Panc1 (cell line): ENCODE data around the gene TRIM56. TPM values are rescaled to one million over a fixed set of nuclear protein-coding genes. Genes with fewer than 3 reads are reported as not detected.

ENCODE experiments used
- ATAC-seq: fragments of 200-7000 bp; cut with Tn5 transposase; 2 replicates; pipeline ENCODE4 v1.9.1; 2020; ENCODE audit warnings: mild to moderate bottlenecking, moderate library complexity
- BruUV-seq: library from RNA; stranded (reverse); fragments of 400-500 nt; replicated peaks from 2 replicates; lab custom pipeline; 2021; lab: Mats Ljungman, UMichigan
- CTCF ChIA-PET: fragments of 300-600 bp; sonication (Branson Sonifier 250); formaldehyde crosslinking; loops from one replicate; lab custom pipeline; 2022; ENCODE audit warnings: antibody characterized with exemption; lab: Charles Lee
- POLR2A ChIA-PET: fragments of 300-600 bp; sonication (Branson Sonifier 250); formaldehyde crosslinking; loops from one replicate; lab custom pipeline; 2022; ENCODE audit warnings: antibody characterized with exemption; lab: Charles Lee
- DNase-seq: peaks from one replicate; pipeline ENCODE4 v3.0.0-alpha.2; 2010; ENCODE audit warnings: low read depth, low spot score
- H3K27ac ChIP-seq: 2 replicates; pipeline ENCODE4 v1.5.1; 2011; ENCODE audit warnings: mild to moderate bottlenecking, low read length, inconsistent platforms
- H3K27me3 ChIP-seq: fragments of 200-500 bp; sonication (Bioruptor generic); 2 replicates; pipeline ENCODE4 v1.6.0; 2014; ENCODE audit warnings: low read length, inconsistent platforms; ENCODE audit not compliant: control insufficient read depth, insufficient read depth
- H3K36me3 ChIP-seq: fragments of 200-500 bp; sonication (Bioruptor generic); 2 replicates; pipeline ENCODE4 v1.5.1; 2014; ENCODE audit warnings: inconsistent platforms, mild to moderate bottlenecking, low read length, moderate library complexity; ENCODE audit not compliant: control insufficient read depth, insufficient read depth
- H3K4me1 ChIP-seq: 2 replicates; pipeline ENCODE4 v1.5.1; 2011; ENCODE audit warnings: inconsistent platforms, mild to moderate bottlenecking, low read length, moderate library complexity; ENCODE audit not compliant: control insufficient read depth, insufficient read depth
- H3K4me3 ChIP-seq, 2 experiments: 2 replicates each; pipeline ENCODE4 v1.5.1; 2011 to 2012; ENCODE audit warnings: low read depth in 2 of 2, low read length in 2 of 2, mild to moderate bottlenecking in 2 of 2, inconsistent platforms in 1 of 2, moderate library complexity in 1 of 2
- H3K9me3 ChIP-seq: fragments of 200-500 bp; sonication (Bioruptor generic); 2 replicates; pipeline ENCODE4 v1.5.1; 2014; ENCODE audit warnings: low read depth, mild to moderate bottlenecking, inconsistent platforms, low read length, moderate library complexity; ENCODE audit not compliant: control insufficient read depth, insufficient read depth
- CTCF ChIP-seq: fragments of 450-650 bp; IDR thresholded peaks from 2 replicates; pipeline ENCODE4 v1.5.1; 2017; ENCODE audit warnings: mild to moderate bottlenecking
- POLR2AphosphoS5 ChIP-seq: IDR thresholded peaks from 2 replicates; pipeline ENCODE4 v1.6.1; 2012; ENCODE audit warnings: mild to moderate bottlenecking, low read depth, low read length, moderate library complexity
- REST ChIP-seq, 2 experiments: IDR thresholded peaks; 2 replicates each; pipeline ENCODE4 v1.6.1; 2011 to 2012; ENCODE audit warnings: low read depth in 2 of 2, control low read depth in 1 of 2, low read length in 1 of 2, mild to moderate bottlenecking in 1 of 2, moderate library complexity in 1 of 2; ENCODE audit not compliant: insufficient read depth in 1 of 2
- SIN3A ChIP-seq: IDR thresholded peaks from 2 replicates; pipeline ENCODE4 v1.6.1; 2012; ENCODE audit warnings: low read depth, mild to moderate bottlenecking, low read length, moderate library complexity, borderline replicate concordance; ENCODE audit not compliant: insufficient read depth
- TCF7L2 ChIP-seq: IDR thresholded peaks from 2 replicates; pipeline ENCODE4 v1.6.1; 2011; ENCODE audit warnings: mild to moderate bottlenecking, low read depth, low read length, inconsistent platforms
- in situ Hi-C: cut with HindIII; loops from 2 replicates; pipeline ENCODE4 v1.10.0; 2016; ENCODE audit warnings: low sequenced_read_pairs, low pct_unique_long_range_greater_than_20kb
- intact Hi-C: fragments of 100-400 bp; cut with micrococcal nuclease; formaldehyde crosslinking; loops from one replicate; pipeline ENCODE4 v1.10.0; 2022; ENCODE audit not compliant: unreplicated experiment
- total RNA-seq: library from RNA; stranded (reverse); gene quantifications from one replicate; pipeline ENCODE4 v1.2.1, GENCODE V29; 2021; ENCODE audit not compliant: unreplicated experiment

TRIM56 gene
- total RNA-seq, 1 experiment from 2014 or later, result 37.4 TPM

GRCh38 chr7:101118856-101119255 is 33.6 kb downstream of the TRIM56 start:
- no TSS peak for BruUV-seq
- no peak for TF ChIP-seq REST (IDR thresholded peaks at IDR 0.05; ENCODE audit: insufficient read depth in 1 of 2, low read depth in 2 of 2, low read length in 1 of 2)
- no peak for TF ChIP-seq TCF7L2
- no peak for TF ChIP-seq SIN3A
- TF ChIP-seq POLR2AphosphoS5, result no peak
- TF ChIP-seq CTCF, result no peak
- no peaks in the 10 kb centered on the region for H3K9me3 ChIP-seq
- intact Hi-C loops, result no loop called here
- in situ Hi-C loops, result no loop called here
- DNase-seq (no peak), ATAC-seq (no peak)
- no peaks in the 10 kb centered on the region for H3K27me3 ChIP-seq
- H3K36me3 ChIP-seq, result no peaks in the 10 kb centered on the region
- CTCF ChIA-PET, result interaction anchor here (0.9 kb wide), 1 partner anchor 9 kb away, joined by 4 read pairs; no protein-coding TSS in a partner anchor
- H3K27ac ChIP-seq, result peak overlapping the region; percentile 91
- peaks cover 71% of the 10 kb centered on the region for H3K4me1 ChIP-seq
- POLR2A ChIA-PET, result interaction anchor here (0.7 kb wide), 1 partner anchor 9 kb away, joined by 9 read pairs; no protein-coding TSS in a partner anchor
- no peak overlapping the region for H3K4me3 ChIP-seq

GRCh38 chr7:101119876-101120275 is 34.6 kb downstream of the TRIM56 start:
- Histone ChIP-seq H3K27ac (peak overlapping the region; percentile 81), H3K4me3 (no peak overlapping the region), H3K36me3 (no peaks in the 10 kb centered on the region), H3K9me3 (no peaks in the 10 kb centered on the region), H3K27me3 (no peaks in the 10 kb centered on the region), H3K4me1 (peaks cover 71% of the 10 kb centered on the region)
- intact Hi-C loops (no loop called here), in situ Hi-C loops (no loop called here)
- ChIA-PET CTCF (interaction anchor here (0.6 to 0.7 kb wide), 2 partner anchors 23 to 124 kb away, joined by 3 to 5 read pairs; no protein-coding TSS in a partner anchor), POLR2A (interaction anchor here (0.7 to 1.3 kb wide), 2 partner anchors 8 to 19 kb away, joined by 9 to 15 read pairs; no protein-coding TSS in a partner anchor)
- TF ChIP-seq TCF7L2 (no peak), REST (IDR thresholded peaks at IDR 0.05; ENCODE audit: insufficient read depth in 1 of 2, low read depth in 2 of 2, low read length in 1 of 2) (no peak), CTCF (no peak), POLR2AphosphoS5 (no peak), SIN3A (no peak)
- DNase-seq (no peak), ATAC-seq (no peak)
- no TSS peak for BruUV-seq
